ENCODE data around the gene LARGE1. TPM values are rescaled to one million over a fixed set of nuclear protein-coding genes. Genes with fewer than 3 reads are reported as not detected.

Gene LARGE1
- polyA plus RNA-seq, 3 donors = 0.05 to 0.13 TPM; not detected in 1

- H3K27ac ChIP-seq (ENCODE audit: low read depth in 1 of 2, low read length in 2 of 2) = no peak overlapping the region
- no peak overlapping the region for H3K9ac ChIP-seq (ENCODE audit: insufficient read depth, low read length, poor library complexity, severe bottlenecking)
- H3K4me1 ChIP-seq (ENCODE audit: control insufficient read depth in 1 of 2, insufficient read depth in 2 of 2, low read length in 2 of 2) = no peaks in the 10 kb centered on the region
- Mint-ChIP-seq H3K4me3 (no peak overlapping the region), H3K9me3 (peaks cover 16 to 71% (median 48%) of the 10 kb centered on the region in 7 donors), H3K4me1 (no peaks in the 10 kb centered on the region), H3K27ac (no peak overlapping the region), H3K27me3 (ENCODE audit: low read depth in 3 of 3) (no peaks in the 10 kb centered on the region), H3K36me3 (no peaks in the 10 kb centered on the region)
- no peak overlapping the region for H2AFZ ChIP-seq (ENCODE audit: insufficient read depth, low read depth, low read length, poor library complexity, severe bottlenecking)
- H3K4me2 ChIP-seq (replicated peaks; ENCODE audit: extremely low read depth, low read length, poor library complexity, severe bottlenecking) = no peak overlapping the region
- H3K27me3 ChIP-seq (ENCODE audit: control insufficient read depth in 2 of 2, insufficient read depth in 2 of 2, low read length in 2 of 2) = no peaks in the 10 kb centered on the region
- DNase-seq = no peak
- no peaks in the 10 kb centered on the region for H4K20me1 ChIP-seq (ENCODE audit: insufficient read depth, low read length)
- no peak for TF ChIP-seq CTCF (IDR thresholded peaks at IDR 0.05)
- no peaks in the 10 kb centered on the region for H3K79me2 ChIP-seq (ENCODE audit: insufficient read depth, low read length)
- no peak overlapping the region for H3K4me3 ChIP-seq (replicated peaks in 1 of 3; ENCODE audit: low read depth in 2 of 3, low read length in 3 of 3)
- H3K36me3 ChIP-seq (replicated peaks in 1 of 2; ENCODE audit: control insufficient read depth in 1 of 2, insufficient read depth in 2 of 2, low read length in 2 of 2) = no peaks in the 10 kb centered on the region
- intact Hi-C loops (cut with micrococcal nuclease) = no loop called here
- peaks cover 65 to 67% of the 10 kb centered on the region in 2 donors for H3K9me3 ChIP-seq (replicated peaks in 1 of 2; ENCODE audit: control insufficient read depth in 1 of 2, insufficient read depth in 1 of 2, low read length in 2 of 2)
- WGBS (ENCODE audit: insufficient coverage) = 96% methylated on average over 4 of the region's 9 CpGs
Measured at GRCh38 chr22:33631777-33632176, 288.5 kb downstream of the LARGE1 start.

DNA sequence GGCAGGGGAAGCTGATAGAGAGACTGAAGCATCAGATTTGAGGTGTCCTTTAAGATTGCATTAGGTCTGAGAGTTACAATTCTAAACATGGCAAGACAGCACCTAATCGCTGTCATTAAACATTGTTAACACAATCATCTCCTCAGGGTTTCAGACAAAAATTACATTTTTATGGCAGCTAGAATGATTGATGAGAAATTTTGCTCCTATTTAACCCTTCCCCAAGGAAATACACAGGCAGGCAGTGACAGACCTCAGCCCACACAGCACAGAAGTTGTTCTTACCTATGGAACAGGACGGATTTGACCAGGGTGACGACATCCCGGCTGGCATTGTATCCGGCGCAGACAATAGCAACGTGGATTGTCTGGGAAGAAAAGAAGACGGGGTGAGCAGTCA is 294.3 kb downstream of the LARGE1 start:
- TF ChIP-seq CTCF (IDR thresholded peaks at IDR 0.05) = no peak
- intact Hi-C loops (cut with micrococcal nuclease) = no loop called here
- H3K27me3 Mint-ChIP-seq (ENCODE audit: low read depth in 3 of 3) = peaks cover 0 to 1% (median 1%) of the 10 kb centered on the region in 3 donors
- H4K20me1 ChIP-seq (ENCODE audit: insufficient read depth, low read length) = no peaks in the 10 kb centered on the region
- H3K4me3 ChIP-seq (replicated peaks in 1 of 3; ENCODE audit: low read depth in 2 of 3, low read length in 3 of 3) = no peak overlapping the region
- H3K79me2 ChIP-seq (ENCODE audit: insufficient read depth, low read length) = no peaks in the 10 kb centered on the region
- H3K36me3 ChIP-seq (replicated peaks in 1 of 2; ENCODE audit: control insufficient read depth in 1 of 2, insufficient read depth in 2 of 2, low read length in 2 of 2) = no peaks in the 10 kb centered on the region
- peaks cover 61 to 66% of the 10 kb centered on the region in 2 donors for H3K9me3 ChIP-seq (replicated peaks in 1 of 2; ENCODE audit: control insufficient read depth in 1 of 2, insufficient read depth in 1 of 2, low read length in 2 of 2)
- no peak overlapping the region for H2AFZ ChIP-seq (ENCODE audit: insufficient read depth, low read depth, low read length, poor library complexity, severe bottlenecking)
- WGBS (ENCODE audit: insufficient coverage) = 97% methylated on average over 7 of the region's 8 CpGs
- no peaks in the 10 kb centered on the region for H3K4me1 ChIP-seq (ENCODE audit: control insufficient read depth in 1 of 2, insufficient read depth in 2 of 2, low read length in 2 of 2)
- no peak overlapping the region for H3K27ac Mint-ChIP-seq
- no peak overlapping the region for H3K9ac ChIP-seq (ENCODE audit: insufficient read depth, low read length, poor library complexity, severe bottlenecking)
- no peak for DNase-seq
- H3K4me1 Mint-ChIP-seq = no peaks in the 10 kb centered on the region
- H3K27me3 ChIP-seq (ENCODE audit: control insufficient read depth in 2 of 2, insufficient read depth in 2 of 2, low read length in 2 of 2) = no peaks in the 10 kb centered on the region
- no peak overlapping the region for H3K27ac ChIP-seq (ENCODE audit: low read depth in 1 of 2, low read length in 2 of 2)
- H3K4me3 Mint-ChIP-seq = no peak overlapping the region
- peaks cover 16 to 53% (median 31%) of the 10 kb centered on the region in 7 donors for H3K9me3 Mint-ChIP-seq
- H3K4me2 ChIP-seq (replicated peaks; ENCODE audit: extremely low read depth, low read length, poor library complexity, severe bottlenecking) = no peak overlapping the region
- no peaks in the 10 kb centered on the region for H3K36me3 Mint-ChIP-seq
